PC-9 (cell line): ENCODE results near the gene ZNF300. TPM values are rescaled to one million over a fixed set of nuclear protein-coding genes. Genes with fewer than 3 reads are reported as not detected.

ENCODE experiments used
- BruUV-seq: library from RNA; stranded (reverse); fragments of 400-500 nt; replicated peaks from 2 replicates; lab custom pipeline; 2021; lab: Mats Ljungman, UMichigan
- CTCF ChIA-PET: fragments of 300-600 bp; sonication (Branson Sonifier 250); formaldehyde crosslinking; loops from one replicate; lab custom pipeline; 2022; ENCODE audit warnings: antibody characterized with exemption; lab: Charles Lee
- POLR2A ChIA-PET: fragments of 300-600 bp; sonication (Branson Sonifier 250); formaldehyde crosslinking; loops from one replicate; lab custom pipeline; 2022; ENCODE audit warnings: antibody characterized with exemption; ENCODE audit not compliant: unreplicated experiment; lab: Charles Lee
- DNase-seq, 2 experiments: peaks; one replicate each; pipeline versions ENCODE4 v3.0.0 to v3.0.0-alpha.2; 2015 to 2022; ENCODE audit warnings: mixed read lengths in 1 of 2
- H2AFZ ChIP-seq: fragments of 200-600 bp; sonication (generic); 2 replicates; pipeline ENCODE4 v1.8.1; 2017; ENCODE audit warnings: antibody characterized with exemption
- H3F3A ChIP-seq: fragments of 200-600 bp; sonication (generic); 2 replicates; pipeline ENCODE4 v1.8.1; 2017; ENCODE audit warnings: antibody characterized with exemption, mild to moderate bottlenecking, low read depth; ENCODE audit not compliant: insufficient read depth
- H3K27ac ChIP-seq: fragments of 200-600 bp; sonication (generic); 2 replicates; pipeline ENCODE4 v1.6.1; 2016; ENCODE audit warnings: mixed run types
- H3K27me3 ChIP-seq: fragments of 200-600 bp; sonication (generic); 2 replicates; pipeline ENCODE4 v1.6.1; 2016; ENCODE audit warnings: low read depth, mixed run types; ENCODE audit not compliant: insufficient read depth
- H3K36me3 ChIP-seq: fragments of 200-600 bp; sonication (generic); 2 replicates; pipeline ENCODE4 v1.6.1; 2016; ENCODE audit warnings: low read depth, mixed run types
- H3K4me1 ChIP-seq: fragments of 200-600 bp; sonication (generic); replicated peaks from 2 replicates; pipeline ENCODE4 v1.6.1; 2016; ENCODE audit warnings: mixed run types; ENCODE audit not compliant: insufficient read depth
- H3K4me2 ChIP-seq: fragments of 200-600 bp; sonication (generic); 2 replicates; pipeline ENCODE4 v1.6.1; 2017; ENCODE audit warnings: mixed run types
- H3K4me3 ChIP-seq: fragments of 200-600 bp; sonication (generic); 2 replicates; pipeline ENCODE4 v1.6.1; 2016; ENCODE audit warnings: mixed run types
- H3K79me2 ChIP-seq: fragments of 200-600 bp; sonication (generic); 2 replicates; pipeline ENCODE4 v1.6.1; 2017; ENCODE audit warnings: low read depth, mixed run types
- H3K9me2 ChIP-seq: fragments of 200-600 bp; sonication (generic); 2 replicates; pipeline ENCODE4 v1.8.1; 2017; ENCODE audit warnings: mild to moderate bottlenecking; ENCODE audit not compliant: insufficient read depth
- H3K9me3 ChIP-seq: fragments of 200-600 bp; sonication (generic); 2 replicates; pipeline ENCODE4 v1.8.1; 2016; ENCODE audit warnings: low read depth; ENCODE audit not compliant: insufficient read depth
- H4K20me1 ChIP-seq: fragments of 200-600 bp; sonication (generic); 2 replicates; pipeline ENCODE4 v1.8.1; 2017; ENCODE audit not compliant: insufficient read depth
- CTCF ChIP-seq: fragments of 200-600 bp; sonication (generic); conservative IDR thresholded peaks from 2 replicates; pipeline ENCODE4 v1.6.1; 2017; ENCODE audit warnings: mixed run types, antibody characterized with exemption, mild to moderate bottlenecking, moderate library complexity
- EZH2 ChIP-seq: fragments of 200-600 bp; sonication (generic); IDR thresholded peaks from 2 replicates; pipeline ENCODE4 v1.8.0; 2017; ENCODE audit warnings: antibody characterized with exemption, low read depth
- intact Hi-C: fragments of 100-400 bp; cut with micrococcal nuclease; formaldehyde crosslinking; loops from one replicate; pipeline ENCODE4 v1.10.0; 2022; ENCODE audit not compliant: unreplicated experiment
- total RNA-seq: library from RNA; stranded (reverse); gene quantifications from 2 replicates; pipeline ENCODE4 v1.2.3, GENCODE V29; 2021

Gene ZNF300
- total RNA-seq, 1 experiment from 2014 or later: 4.1 TPM

- ChIA-PET CTCF (no interaction called here), POLR2A (no interaction called here)
- Histone ChIP-seq H3K79me2 (no peaks in the 10 kb centered on the region), H3K4me3 (peak overlapping the region; percentile 66), H2AFZ (peak overlapping the region; percentile 90), H3K4me1 (no peaks in the 10 kb centered on the region), H3K36me3 (no peaks in the 10 kb centered on the region), H4K20me1 (no peaks in the 10 kb centered on the region), H3K27ac (peak overlapping the region; percentile 64), H3K27me3 (no peaks in the 10 kb centered on the region), H3K9me2 (no peaks in the 10 kb centered on the region), H3K4me2 (peak overlapping the region; percentile 74), H3K9me3 (peaks cover 51% of the 10 kb centered on the region), H3F3A (no peaks in the 10 kb centered on the region)
- no TSS peak for BruUV-seq
- TF ChIP-seq EZH2 (no peak), CTCF (no peak)
- intact Hi-C loops: no loop called here
- DNase-seq: no peak
Observed at GRCh38 chr5:150945947-150946346, 41.2 kb upstream of the ZNF300 start.

- TF ChIP-seq CTCF: no peak
- no peak for TF ChIP-seq EZH2
- Histone ChIP-seq H3K4me3 (peak overlapping the region; percentile 66; the same call in 1 of the 2 replicates), H3K27me3 (no peaks in the 10 kb centered on the region), H3K9me2 (no peaks in the 10 kb centered on the region), H3K4me2 (peak overlapping the region; percentile 74), H3K79me2 (no peaks in the 10 kb centered on the region), H3F3A (no peaks in the 10 kb centered on the region), H4K20me1 (no peaks in the 10 kb centered on the region), H3K27ac (no peak overlapping the region), H3K36me3 (no peaks in the 10 kb centered on the region), H2AFZ (peak overlapping the region; percentile 90), H3K9me3 (peaks cover 51% of the 10 kb centered on the region), H3K4me1 (no peaks in the 10 kb centered on the region)
- no TSS peak for BruUV-seq
- ChIA-PET CTCF (no interaction called here), POLR2A (no interaction called here)
- intact Hi-C loops: no loop called here
- DNase-seq: no peak
Observed at GRCh38 chr5:150945486-150945885, 40.7 kb upstream of the ZNF300 start.

GRCh38 chr5:150931368-150931965 lies 26.7 kb upstream of the ZNF300 start:
- Histone ChIP-seq H2AFZ (no peak overlapping the region), H3F3A (no peaks in the 10 kb centered on the region), H3K4me3 (no peak overlapping the region), H3K79me2 (no peaks in the 10 kb centered on the region), H3K4me1 (no peaks in the 10 kb centered on the region), H3K27ac (no peak overlapping the region), H3K9me3 (peaks cover 67% of the 10 kb centered on the region; the same call in 1 of the 2 replicates), H3K4me2 (no peak overlapping the region), H3K9me2 (no peaks in the 10 kb centered on the region), H4K20me1 (no peaks in the 10 kb centered on the region), H3K27me3 (no peaks in the 10 kb centered on the region), H3K36me3 (peaks cover 4% of the 10 kb centered on the region; the same call in 1 of the 2 replicates)
- ChIA-PET CTCF (no interaction called here), POLR2A (no interaction called here)
- DNase-seq: no peak
- intact Hi-C loops: no loop called here
- TF ChIP-seq EZH2 (no peak), CTCF (no peak)
- BruUV-seq: no TSS peak
